HCT116 (cell line): ENCODE measurements around the gene CARD9. TPM values are rescaled to one million over a fixed set of nuclear protein-coding genes. Genes with fewer than 3 reads are reported as not detected.

Experiments
- ATAC-seq: fragments of 200-7000 bp; cut with Tn5 transposase; 2 replicates; pipeline ENCODE4 v1.9.1; 2020; ENCODE audit warnings: mild to moderate bottlenecking, moderate library complexity
- BruUV-seq: library from RNA; stranded (reverse); fragments of 400-500 nt; replicated peaks from 2 replicates; lab custom pipeline; 2021; lab: Mats Ljungman, UMichigan
- CTCF ChIA-PET: fragments of 300-600 bp; sonication (Branson Sonifier 250); formaldehyde crosslinking; loops from one replicate; lab custom pipeline; 2021; ENCODE audit warnings: antibody characterized with exemption; lab: Charles Lee
- POLR2A ChIA-PET: fragments of 300-600, 350-600 bp; sonication (Branson Sonifier 250); formaldehyde crosslinking; loops from one replicate; lab custom pipeline; 2021; ENCODE audit warnings: antibody characterized with exemption; lab: Charles Lee
- RAD21 ChIA-PET, 2 experiments: fragments of 300-600 bp; sonication (Branson Sonifier 250); formaldehyde crosslinking; loops; one replicate each; lab custom pipeline; 2023; ENCODE audit warnings: low total read pairs in 2 of 2; ENCODE audit not compliant: uncharacterized antibody in 2 of 2, unreplicated experiment in 2 of 2, low non-redundant PET in 1 of 2; lab: Charles Lee
- DNase-seq: peaks from one replicate; pipeline ENCODE4 v3.0.0-alpha.2; 2010; ENCODE audit warnings: low read depth, low spot score
- H2AFZ ChIP-seq: fragments of 200-600 bp; shearing (Covaris generic), sonication (generic); 2 replicates; pipeline ENCODE4 v1.6.1; 2017; ENCODE audit warnings: low read depth, mixed run types, mixed read lengths, antibody characterized with exemption, low read length; ENCODE audit not compliant: poor library complexity, severe bottlenecking
- H3K27ac ChIP-seq: 2 replicates; pipeline ENCODE4 v1.5.1; 2012; ENCODE audit warnings: low read depth, low read length
- H3K27me3 ChIP-seq: fragments of 200-600 bp; sonication (generic); 2 replicates; pipeline ENCODE4 v1.6.1; 2016; ENCODE audit warnings: mixed run types, low read length, mixed read lengths; ENCODE audit not compliant: insufficient read depth
- H3K36me3 ChIP-seq, 2 experiments: fragments of 200-500 bp in 1 of 2; fragments of 200-600 bp in 1 of 2; sonication (Bioruptor generic) in 1 of 2; sonication (generic) in 1 of 2; 2 replicates each; pipeline versions ENCODE4 v1.5.1 to v1.6.1; 2014 to 2016; ENCODE audit warnings: low read length in 2 of 2, inconsistent platforms in 1 of 2, mixed read lengths in 1 of 2, mixed run types in 1 of 2; ENCODE audit not compliant: insufficient read depth in 2 of 2, control insufficient read depth in 1 of 2
- H3K4me1 ChIP-seq, 2 experiments: fragments of 200-600 bp in 1 of 2; sonication (generic) in 1 of 2; 2 replicates each; pipeline versions ENCODE4 v1.5.1 to v1.6.1; 2012 to 2017; ENCODE audit warnings: low read length in 2 of 2, inconsistent platforms in 1 of 2, mild to moderate bottlenecking in 1 of 2, mixed read lengths in 1 of 2, mixed run types in 1 of 2, moderate library complexity in 1 of 2; ENCODE audit not compliant: insufficient read depth in 2 of 2, control insufficient read depth in 1 of 2
- H3K4me2 ChIP-seq: fragments of 200-600 bp; sonication (generic); 2 replicates; pipeline ENCODE4 v1.6.1; 2017; ENCODE audit warnings: mixed run types, low read length, mixed read lengths
- H3K4me3 ChIP-seq, 2 experiments: fragments of 200-600 bp in 1 of 2; sonication (generic) in 1 of 2; replicated peaks in 1 of 2; 2 replicates each; pipeline ENCODE4 v1.5.1; 2011 to 2016; ENCODE audit warnings: low read length in 2 of 2, control low read depth in 1 of 2, low read depth in 1 of 2, mild to moderate bottlenecking in 1 of 2, mixed read lengths in 1 of 2, mixed run types in 1 of 2
- H3K79me2 ChIP-seq: fragments of 200-600 bp; sonication (generic); 2 replicates; pipeline ENCODE4 v1.6.1; 2017; ENCODE audit warnings: mild to moderate bottlenecking, mixed run types, low read length, moderate library complexity, mixed read lengths; ENCODE audit not compliant: insufficient read depth
- H3K9ac ChIP-seq: fragments of 200-600 bp; sonication (generic); 2 replicates; pipeline ENCODE4 v1.6.1; 2016; ENCODE audit warnings: low read length, mixed read lengths
- H3K9me2 ChIP-seq: fragments of 200-600 bp; sonication (generic), shearing (Covaris generic); 2 replicates; pipeline ENCODE4 v1.6.1; 2017; ENCODE audit warnings: mixed run types, mild to moderate bottlenecking, moderate library complexity; ENCODE audit not compliant: insufficient read depth
- H3K9me3 ChIP-seq, 2 experiments: fragments of 200-500 bp in 1 of 2; fragments of 200-600 bp in 1 of 2; sonication (Bioruptor generic) in 1 of 2; sonication (generic) in 1 of 2; 2 replicates each; pipeline ENCODE4 v1.6.1; 2014 to 2017; ENCODE audit warnings: low read length in 2 of 2, mixed read lengths in 2 of 2, inconsistent platforms in 1 of 2, low read depth in 1 of 2, mild to moderate bottlenecking in 1 of 2, mixed run types in 1 of 2, moderate library complexity in 1 of 2; ENCODE audit not compliant: control insufficient read depth in 1 of 2, insufficient read depth in 1 of 2
- H4K20me1 ChIP-seq: fragments of 200-600 bp; sonication (generic), shearing (Covaris generic); 2 replicates; pipeline ENCODE4 v1.6.1; 2017; ENCODE audit warnings: mixed run types, mild to moderate bottlenecking, moderate library complexity; ENCODE audit not compliant: insufficient read depth
- CBX3 ChIP-seq: IDR thresholded peaks from 2 replicates; pipeline ENCODE4 v1.6.1; 2012; ENCODE audit warnings: low read depth
- CEBPB ChIP-seq: IDR thresholded peaks from 2 replicates; pipeline ENCODE4 v1.6.1; 2012; ENCODE audit warnings: low read depth
- CTCF ChIP-seq, 3 experiments: fragments of 200-600 bp in 1 of 3; sonication (generic) in 1 of 3; IDR thresholded peaks in 2 of 3; conservative IDR thresholded peaks in 1 of 3; 2 replicates each; pipeline ENCODE4 v1.5.1; 2012 to 2017; ENCODE audit warnings: low read depth in 2 of 3, low read length in 2 of 3, antibody characterized with exemption in 1 of 3, borderline replicate concordance in 1 of 3, control low read depth in 1 of 3, mild to moderate bottlenecking in 1 of 3, mixed read lengths in 1 of 3, mixed run types in 1 of 3, moderate library complexity in 1 of 3; ENCODE audit not compliant: insufficient read depth in 1 of 3
- ELF1 ChIP-seq: IDR thresholded peaks from 2 replicates; pipeline ENCODE4 v1.6.1; 2012; ENCODE audit warnings: low read depth, borderline replicate concordance
- EZH2 ChIP-seq: fragments of 200-600 bp; sonication (generic); IDR thresholded peaks from 2 replicates; pipeline ENCODE4 v1.6.1; 2017; ENCODE audit warnings: antibody characterized with exemption, mixed run types
- JUND ChIP-seq: IDR thresholded peaks from 2 replicates; pipeline ENCODE4 v1.6.1; 2012
- POLR2A ChIP-seq: IDR thresholded peaks from 2 replicates; pipeline ENCODE4 v1.7.0; 2011; ENCODE audit warnings: borderline replicate concordance; ENCODE audit not compliant: insufficient read depth, insufficient read length; ENCODE audit errors: extremely low read depth
- RAD21 ChIP-seq: IDR thresholded peaks from 2 replicates; pipeline ENCODE4 v1.6.1; 2012; ENCODE audit warnings: low read depth, mild to moderate bottlenecking
- REST ChIP-seq: IDR thresholded peaks from 2 replicates; pipeline ENCODE4 v1.6.1; 2012; ENCODE audit warnings: low read depth
- SIN3A ChIP-seq: IDR thresholded peaks from 2 replicates; pipeline ENCODE4 v1.6.1; 2012; ENCODE audit warnings: low read depth
- SRF ChIP-seq: IDR thresholded peaks from 2 replicates; pipeline ENCODE4 v1.6.1; 2012; ENCODE audit warnings: low read depth
- TCF7L2 ChIP-seq: IDR thresholded peaks from 2 replicates; pipeline ENCODE4 v1.7.0; 2011; ENCODE audit warnings: borderline replicate concordance, inconsistent platforms; ENCODE audit not compliant: insufficient read depth, insufficient read length; ENCODE audit errors: extremely low read depth
- ZFX ChIP-seq: fragments of 450-650 bp; IDR thresholded peaks from 2 replicates; pipeline ENCODE4 v1.6.1; 2017
- ZNF274 ChIP-seq: fragments of 200-500 bp; sonication (Bioruptor generic); IDR thresholded peaks from 2 replicates; pipeline ENCODE4 v1.6.1; 2014; ENCODE audit warnings: mild to moderate bottlenecking, low read depth, low read length, inconsistent platforms
- intact Hi-C: fragments of 100-400 bp; cut with micrococcal nuclease; formaldehyde crosslinking; loops from 2 replicates; pipeline ENCODE4 v1.10.0; 2022
- total RNA-seq: library from RNA; stranded (reverse); gene quantifications from one replicate; pipeline ENCODE4 v1.2.1, GENCODE V29; 2021; ENCODE audit not compliant: unreplicated experiment
- TF ChIP-seq, protein P1 (sequence below): IDR thresholded peaks from 2 replicates; pipeline ENCODE4 v1.6.1; 2012
- TF ChIP-seq, protein P2 (sequence below): IDR thresholded peaks from 2 replicates; pipeline ENCODE4 v1.6.1; 2011; ENCODE audit warnings: mild to moderate bottlenecking, low read length, moderate library complexity; ENCODE audit not compliant: insufficient replicate concordance; ENCODE audit errors: extremely low read depth

Gene CARD9
- total RNA-seq, 1 experiment from 2014 or later, result 1.2 TPM

DNA sequence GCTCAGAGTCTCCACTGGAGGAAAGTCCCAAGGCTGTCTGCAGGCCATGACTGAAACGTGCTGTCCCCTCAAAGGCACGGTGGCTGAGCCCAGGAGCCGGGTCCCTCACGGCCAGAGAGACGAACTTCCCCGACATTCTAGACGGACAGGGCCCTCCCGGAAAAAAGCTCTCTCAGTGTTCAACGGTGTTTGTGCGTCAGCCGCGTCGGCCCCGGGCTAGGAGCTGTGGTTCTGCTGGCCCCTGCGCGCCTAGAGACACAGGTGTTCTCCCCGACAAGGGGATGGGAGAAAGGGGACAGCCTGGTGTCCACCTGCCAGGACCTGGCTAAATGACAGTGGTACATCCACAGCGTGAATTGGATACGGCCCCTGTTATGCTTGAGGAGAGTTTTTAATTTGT lies 51.9 kb downstream of the CARD9 start:
- intact Hi-C loops, result no loop called here
- H3K27me3 ChIP-seq, result no peaks in the 10 kb centered on the region
- ChIA-PET RAD21 (no interaction called here), CTCF (no interaction called here), POLR2A (no interaction called here)
- no peak overlapping the region for H3K9ac ChIP-seq
- H3K36me3 ChIP-seq, result no peaks in the 10 kb centered on the region
- TF ChIP-seq RAD21 (no peak), SRF (no peak), TCF7L2 (no peak), JUND (no peak), SIN3A (no peak), ZNF274 (no peak), REST (no peak), EZH2 (no peak), CEBPB (no peak), CTCF (IDR thresholded peaks at IDR 0.05 in 2 of 3, conservative IDR thresholded peaks at IDR 0.05 in 1 of 3; ENCODE audit: borderline replicate concordance in 1 of 3, insufficient read depth in 1 of 3, low read depth in 2 of 3, low read length in 2 of 3) (no peak), ZFX (no peak), CBX3 (no peak), ELF1 (no peak), POLR2A (no peak)
- TF ChIP-seq, protein P1, sequence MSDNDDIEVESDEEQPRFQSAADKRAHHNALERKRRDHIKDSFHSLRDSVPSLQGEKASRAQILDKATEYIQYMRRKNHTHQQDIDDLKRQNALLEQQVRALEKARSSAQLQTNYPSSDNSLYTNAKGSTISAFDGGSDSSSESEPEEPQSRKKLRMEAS, result no peak
- TF ChIP-seq, protein P2, sequence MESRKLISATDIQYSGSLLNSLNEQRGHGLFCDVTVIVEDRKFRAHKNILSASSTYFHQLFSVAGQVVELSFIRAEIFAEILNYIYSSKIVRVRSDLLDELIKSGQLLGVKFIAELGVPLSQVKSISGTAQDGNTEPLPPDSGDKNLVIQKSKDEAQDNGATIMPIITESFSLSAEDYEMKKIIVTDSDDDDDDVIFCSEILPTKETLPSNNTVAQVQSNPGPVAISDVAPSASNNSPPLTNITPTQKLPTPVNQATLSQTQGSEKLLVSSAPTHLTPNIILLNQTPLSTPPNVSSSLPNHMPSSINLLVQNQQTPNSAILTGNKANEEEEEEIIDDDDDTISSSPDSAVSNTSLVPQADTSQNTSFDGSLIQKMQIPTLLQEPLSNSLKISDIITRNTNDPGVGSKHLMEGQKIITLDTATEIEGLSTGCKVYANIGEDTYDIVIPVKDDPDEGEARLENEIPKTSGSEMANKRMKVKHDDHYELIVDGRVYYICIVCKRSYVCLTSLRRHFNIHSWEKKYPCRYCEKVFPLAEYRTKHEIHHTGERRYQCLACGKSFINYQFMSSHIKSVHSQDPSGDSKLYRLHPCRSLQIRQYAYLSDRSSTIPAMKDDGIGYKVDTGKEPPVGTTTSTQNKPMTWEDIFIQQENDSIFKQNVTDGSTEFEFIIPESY, result no peak
- H3K27ac ChIP-seq, result no peak overlapping the region
- no peaks in the 10 kb centered on the region for H4K20me1 ChIP-seq
- no peak overlapping the region for H2AFZ ChIP-seq
- H3K9me3 ChIP-seq, result peaks cover 0 to 2% of the 10 kb centered on the region in 2 experiments; a peak in 1 of 4 replicates
- no peaks in the 10 kb centered on the region for H3K79me2 ChIP-seq
- H3K4me1 ChIP-seq, result peaks cover 0 to 24% of the 10 kb centered on the region in 2 experiments; a peak in 2 of 4 replicates
- H3K4me3 ChIP-seq, result no peak overlapping the region
- ATAC-seq (no peak), DNase-seq (no peak)
- no peak overlapping the region for H3K4me2 ChIP-seq
- BruUV-seq, result no TSS peak
- H3K9me2 ChIP-seq, result no peaks in the 10 kb centered on the region
